ENCODE data around the gene RCSD1.

The RCSD1 gene

DNA sequence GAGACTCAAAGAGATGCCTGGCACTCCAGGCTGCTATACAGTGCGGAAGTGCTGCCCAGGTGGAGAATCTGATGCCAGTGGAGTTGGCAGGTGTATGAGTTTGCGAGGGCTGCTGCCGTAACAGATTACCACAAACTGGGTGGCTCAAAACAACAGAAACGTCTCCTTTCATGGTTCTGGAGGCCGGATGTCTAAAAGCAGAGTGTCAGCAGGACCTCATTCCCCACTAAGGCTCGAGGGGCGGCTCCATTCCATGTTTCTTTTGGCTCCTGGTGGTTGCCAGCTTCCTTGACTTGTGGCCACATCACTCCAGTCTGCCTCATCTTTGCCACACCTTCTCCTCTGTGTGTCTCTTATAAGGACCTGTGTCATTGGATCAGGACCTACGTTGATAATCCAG is 10.0 kb downstream of the RCSD1 start:
- Histone ChIP-seq H3K4me1 (ENCODE audit: control insufficient read depth, insufficient read depth, low read length, poor library complexity, severe bottlenecking) (peaks cover 82% of the 10 kb centered on the region), H3K27me3 (replicated peaks; ENCODE audit: control insufficient read depth, insufficient read depth, low read length, poor library complexity, severe bottlenecking) (no peaks in the 10 kb centered on the region), H3K4me3 (ENCODE audit: insufficient read depth, low read depth, low read length, poor library complexity, severe bottlenecking) (no peak overlapping the region), H3K27ac (ENCODE audit: insufficient read depth, low read length, poor library complexity, severe bottlenecking) (peak overlapping the region; percentile 14), H3K36me3 (ENCODE audit: control insufficient read depth, insufficient read depth, low read length) (peaks cover 22% of the 10 kb centered on the region), H3K9me3 (ENCODE audit: control insufficient read depth, low read length) (no peaks in the 10 kb centered on the region)
- no peak for DNase-seq

DNA sequence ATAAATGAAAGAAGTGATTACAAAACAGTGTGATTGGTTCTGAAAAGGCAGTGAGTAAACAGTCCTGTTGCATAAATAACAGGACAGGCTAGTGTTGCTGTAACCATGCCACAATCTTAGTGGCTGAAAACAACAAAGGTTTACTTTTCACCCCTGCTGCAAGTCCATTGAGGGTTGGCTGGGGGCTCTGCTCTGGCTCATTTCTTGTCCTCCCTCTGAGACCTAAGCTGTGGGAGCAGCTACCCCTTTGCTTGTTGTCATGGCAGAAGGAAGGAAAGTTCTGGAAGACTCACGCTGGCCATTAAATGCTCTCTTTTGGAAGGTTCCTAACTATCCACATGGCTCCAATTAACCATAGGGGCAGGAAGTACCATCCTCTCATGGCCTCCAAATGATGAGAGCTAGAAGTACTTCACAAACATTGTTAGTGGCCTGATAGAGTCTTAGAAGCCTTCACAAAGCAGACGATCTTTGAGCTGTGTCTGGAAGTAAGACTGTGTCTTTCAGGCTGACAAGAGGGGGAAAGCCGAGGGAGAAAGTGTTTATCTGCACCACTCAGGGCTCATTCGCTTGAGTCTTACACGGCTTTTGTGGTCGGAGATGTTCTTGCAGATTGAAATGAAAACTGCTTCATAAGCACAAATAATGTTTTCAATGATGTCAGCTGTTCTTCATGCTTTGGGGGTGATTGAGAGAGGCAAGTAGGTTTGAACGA is 11.9 kb downstream of the RCSD1 start:
- Histone ChIP-seq H3K27ac (ENCODE audit: insufficient read depth, low read length, poor library complexity, severe bottlenecking) (peak overlapping the region; percentile 16), H3K9me3 (ENCODE audit: control insufficient read depth, low read length) (no peaks in the 10 kb centered on the region), H3K27me3 (replicated peaks; ENCODE audit: control insufficient read depth, insufficient read depth, low read length, poor library complexity, severe bottlenecking) (no peaks in the 10 kb centered on the region), H3K36me3 (ENCODE audit: control insufficient read depth, insufficient read depth, low read length) (peaks cover 23% of the 10 kb centered on the region), H3K4me3 (ENCODE audit: insufficient read depth, low read depth, low read length, poor library complexity, severe bottlenecking) (no peak overlapping the region), H3K4me1 (ENCODE audit: control insufficient read depth, insufficient read depth, low read length, poor library complexity, severe bottlenecking) (peaks cover 75% of the 10 kb centered on the region)
- no peak for DNase-seq

DNA sequence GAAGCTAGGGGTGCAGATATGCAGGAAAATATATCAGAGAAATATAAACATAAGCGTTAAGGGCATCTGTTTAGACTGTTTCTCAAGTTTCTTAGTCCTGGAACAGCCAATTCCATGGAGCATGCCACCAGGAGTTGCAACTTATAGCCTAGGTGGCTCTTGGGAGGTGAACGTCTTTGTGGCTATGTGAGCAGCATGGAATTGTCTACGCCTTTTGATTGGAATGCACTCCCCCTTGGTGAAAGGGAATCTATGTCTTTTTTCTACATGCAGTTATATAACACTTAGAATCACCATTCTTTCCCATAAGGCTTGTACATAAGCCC is 12.4 kb downstream of the RCSD1 start:
- peaks cover 71% of the 10 kb centered on the region for H3K4me1 ChIP-seq (ENCODE audit: control insufficient read depth, insufficient read depth, low read length, poor library complexity, severe bottlenecking)
- peaks cover 23% of the 10 kb centered on the region for H3K36me3 ChIP-seq (ENCODE audit: control insufficient read depth, insufficient read depth, low read length)
- H3K9me3 ChIP-seq (ENCODE audit: control insufficient read depth, low read length): no peaks in the 10 kb centered on the region
- H3K4me3 ChIP-seq (ENCODE audit: insufficient read depth, low read depth, low read length, poor library complexity, severe bottlenecking): no peak overlapping the region
- H3K27me3 ChIP-seq (replicated peaks; ENCODE audit: control insufficient read depth, insufficient read depth, low read length, poor library complexity, severe bottlenecking): no peaks in the 10 kb centered on the region
- no peak for DNase-seq
- H3K27ac ChIP-seq (ENCODE audit: insufficient read depth, low read length, poor library complexity, severe bottlenecking): peak overlapping the region; percentile 16

DNA sequence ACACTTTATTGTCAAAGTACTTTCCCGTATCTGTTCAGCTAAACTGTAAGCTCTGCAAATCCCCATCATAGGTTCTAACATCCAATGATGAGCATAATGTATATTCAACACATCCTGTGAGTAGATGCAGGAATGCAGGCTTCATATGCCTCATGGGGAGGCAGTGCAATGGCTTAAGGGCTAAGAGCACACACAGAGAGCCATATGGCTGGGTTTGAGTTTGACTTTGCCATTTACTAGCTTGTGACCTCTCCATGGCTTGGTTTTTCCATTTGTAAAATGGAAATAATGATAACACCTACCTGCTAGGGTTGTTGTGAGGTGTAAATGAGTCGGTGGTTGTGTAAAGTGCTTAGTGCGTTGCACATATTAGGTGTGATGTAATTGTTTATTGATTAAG is 13.4 kb downstream of the RCSD1 start:
- Histone ChIP-seq H3K27me3 (replicated peaks; ENCODE audit: control insufficient read depth, insufficient read depth, low read length, poor library complexity, severe bottlenecking) (no peaks in the 10 kb centered on the region), H3K36me3 (ENCODE audit: control insufficient read depth, insufficient read depth, low read length) (peaks cover 20% of the 10 kb centered on the region), H3K9me3 (ENCODE audit: control insufficient read depth, low read length) (no peaks in the 10 kb centered on the region), H3K4me1 (ENCODE audit: control insufficient read depth, insufficient read depth, low read length, poor library complexity, severe bottlenecking) (peaks cover 66% of the 10 kb centered on the region), H3K27ac (ENCODE audit: insufficient read depth, low read length, poor library complexity, severe bottlenecking) (no peak overlapping the region), H3K4me3 (ENCODE audit: insufficient read depth, low read depth, low read length, poor library complexity, severe bottlenecking) (no peak overlapping the region)
- no peak for DNase-seq

DNA sequence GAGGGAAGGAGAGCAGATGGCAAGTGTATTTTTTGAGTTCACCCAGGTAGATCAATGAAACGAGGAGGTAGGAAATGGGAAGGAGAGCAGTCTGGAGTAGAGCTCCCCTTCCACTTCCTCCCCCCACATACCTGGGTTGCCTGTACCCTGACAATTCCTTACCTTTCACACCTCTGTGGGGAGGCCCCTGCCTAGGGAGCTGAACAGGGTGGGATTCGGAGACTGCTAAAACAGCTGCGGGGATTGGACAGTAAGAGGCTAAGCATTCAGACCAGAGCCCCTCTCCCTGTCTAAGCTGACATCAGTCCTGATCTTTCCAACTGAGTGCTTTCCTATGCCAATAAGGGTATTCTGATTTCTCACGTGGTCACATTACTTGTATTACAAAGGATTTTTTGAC is 14.5 kb downstream of the RCSD1 start:
- H3K4me3 ChIP-seq (ENCODE audit: insufficient read depth, low read depth, low read length, poor library complexity, severe bottlenecking): no peak overlapping the region
- no peaks in the 10 kb centered on the region for H3K27me3 ChIP-seq (replicated peaks; ENCODE audit: control insufficient read depth, insufficient read depth, low read length, poor library complexity, severe bottlenecking)
- DNase-seq: no peak
- no peaks in the 10 kb centered on the region for H3K9me3 ChIP-seq (ENCODE audit: control insufficient read depth, low read length)
- H3K36me3 ChIP-seq (ENCODE audit: control insufficient read depth, insufficient read depth, low read length): peaks cover 16% of the 10 kb centered on the region
- peaks cover 76% of the 10 kb centered on the region for H3K4me1 ChIP-seq (ENCODE audit: control insufficient read depth, insufficient read depth, low read length, poor library complexity, severe bottlenecking)
- no peak overlapping the region for H3K27ac ChIP-seq (ENCODE audit: insufficient read depth, low read length, poor library complexity, severe bottlenecking)

DNA sequence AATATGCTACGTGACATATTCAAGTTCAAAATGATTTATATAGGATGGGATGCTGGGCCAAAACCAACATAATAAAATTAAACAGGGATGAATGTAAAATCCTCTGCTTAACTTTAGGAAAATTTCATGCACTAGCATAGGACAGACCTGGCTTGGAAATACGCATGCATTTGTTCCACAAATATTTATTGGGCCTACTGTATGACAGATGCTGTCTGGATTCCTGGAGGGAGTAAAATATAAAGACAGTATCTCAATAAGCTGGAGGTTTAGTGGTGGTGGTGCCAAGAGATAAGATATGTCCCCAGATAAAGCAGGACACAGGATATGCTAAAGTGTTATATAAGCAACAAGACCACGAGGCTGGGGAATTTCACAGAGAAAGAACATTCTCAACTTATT is 15.1 kb downstream of the RCSD1 start:
- peak overlapping the region; percentile 22 for H3K27ac ChIP-seq (ENCODE audit: insufficient read depth, low read length, poor library complexity, severe bottlenecking)
- no peak overlapping the region for H3K4me3 ChIP-seq (ENCODE audit: insufficient read depth, low read depth, low read length, poor library complexity, severe bottlenecking)
- DNase-seq: no peak
- no peaks in the 10 kb centered on the region for H3K27me3 ChIP-seq (replicated peaks; ENCODE audit: control insufficient read depth, insufficient read depth, low read length, poor library complexity, severe bottlenecking)
- peaks cover 10% of the 10 kb centered on the region for H3K36me3 ChIP-seq (ENCODE audit: control insufficient read depth, insufficient read depth, low read length)
- no peaks in the 10 kb centered on the region for H3K9me3 ChIP-seq (ENCODE audit: control insufficient read depth, low read length)
- H3K4me1 ChIP-seq (ENCODE audit: control insufficient read depth, insufficient read depth, low read length, poor library complexity, severe bottlenecking): peaks cover 76% of the 10 kb centered on the region

DNA sequence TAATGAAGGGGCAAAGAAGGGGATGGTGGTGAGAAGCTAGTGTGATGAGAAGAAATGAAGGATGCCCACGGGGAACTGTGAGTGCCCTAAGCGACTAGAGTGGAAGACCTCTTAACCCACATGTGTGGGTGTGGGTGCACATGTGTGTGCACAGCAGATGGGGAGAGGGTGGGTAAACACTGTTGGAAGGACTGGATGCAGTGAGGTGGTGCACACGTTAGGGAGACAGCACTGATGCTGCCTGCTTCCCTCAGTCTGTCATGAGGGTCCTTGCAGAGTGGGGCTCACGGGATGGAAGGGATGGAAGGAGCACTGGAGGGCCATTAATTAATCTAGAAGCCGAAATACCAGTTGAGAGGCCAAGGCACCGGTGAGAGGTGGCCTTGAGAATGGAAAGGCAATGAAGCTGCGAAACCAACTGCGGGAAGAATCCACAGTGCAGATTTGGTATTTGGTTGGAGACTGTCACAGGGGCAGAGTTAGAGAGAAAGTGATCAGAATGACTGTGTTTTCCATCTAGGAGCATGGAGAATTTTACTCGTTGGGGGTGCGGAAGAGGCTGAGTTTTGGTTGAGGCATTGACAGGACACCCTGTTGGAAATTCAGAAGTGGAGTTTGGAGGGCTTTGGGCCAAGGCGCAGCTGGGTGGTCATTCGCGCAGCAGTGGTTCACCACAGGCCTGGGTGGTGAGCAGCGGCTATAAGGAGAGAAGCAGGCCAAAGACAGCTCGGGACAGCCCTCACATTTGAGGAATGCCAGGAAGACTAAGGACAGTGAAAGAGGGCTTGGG is 15.8 kb downstream of the RCSD1 start:
- Histone ChIP-seq H3K27me3 (replicated peaks; ENCODE audit: control insufficient read depth, insufficient read depth, low read length, poor library complexity, severe bottlenecking) (no peaks in the 10 kb centered on the region), H3K4me1 (ENCODE audit: control insufficient read depth, insufficient read depth, low read length, poor library complexity, severe bottlenecking) (peaks cover 78% of the 10 kb centered on the region), H3K9me3 (ENCODE audit: control insufficient read depth, low read length) (no peaks in the 10 kb centered on the region), H3K27ac (ENCODE audit: insufficient read depth, low read length, poor library complexity, severe bottlenecking) (peak overlapping the region; percentile 7), H3K36me3 (ENCODE audit: control insufficient read depth, insufficient read depth, low read length) (peaks cover 9% of the 10 kb centered on the region), H3K4me3 (ENCODE audit: insufficient read depth, low read depth, low read length, poor library complexity, severe bottlenecking) (no peak overlapping the region)
- no peak for DNase-seq

DNA sequence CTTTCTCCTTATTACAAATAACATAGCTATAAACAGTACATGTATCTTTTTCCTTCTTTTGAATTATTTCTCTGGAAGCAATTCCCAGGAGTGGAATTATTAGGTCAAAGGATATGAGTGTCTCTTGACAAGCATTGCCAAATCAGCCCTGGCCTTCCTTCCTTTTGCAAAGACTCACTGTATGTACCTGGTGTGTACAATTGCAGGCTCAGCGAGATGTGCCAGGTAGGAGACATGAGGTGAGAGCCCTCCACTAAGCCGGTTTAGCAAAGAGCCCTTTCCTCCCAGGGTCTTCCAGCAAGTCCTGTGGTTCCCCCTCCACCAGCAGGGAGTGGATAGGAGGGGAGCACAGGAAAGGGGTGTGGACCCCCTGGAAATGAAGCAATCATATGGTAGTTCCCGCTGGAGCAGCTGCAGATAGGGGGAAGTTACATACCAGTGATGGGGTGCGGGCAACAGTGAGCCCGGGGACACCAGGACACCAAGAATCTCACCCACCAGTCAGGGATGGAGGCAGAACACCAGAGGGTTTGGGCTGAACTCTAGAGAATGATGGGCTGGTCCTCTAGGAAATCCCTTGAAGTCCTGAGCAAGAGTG is 18.3 kb downstream of the RCSD1 start:
- Histone ChIP-seq H3K4me1 (ENCODE audit: control insufficient read depth, insufficient read depth, low read length, poor library complexity, severe bottlenecking) (peaks cover 69% of the 10 kb centered on the region), H3K27me3 (replicated peaks; ENCODE audit: control insufficient read depth, insufficient read depth, low read length, poor library complexity, severe bottlenecking) (no peaks in the 10 kb centered on the region), H3K27ac (ENCODE audit: insufficient read depth, low read length, poor library complexity, severe bottlenecking) (no peak overlapping the region), H3K36me3 (ENCODE audit: control insufficient read depth, insufficient read depth, low read length) (peaks cover 13% of the 10 kb centered on the region), H3K9me3 (ENCODE audit: control insufficient read depth, low read length) (no peaks in the 10 kb centered on the region), H3K4me3 (ENCODE audit: insufficient read depth, low read depth, low read length, poor library complexity, severe bottlenecking) (no peak overlapping the region)
- no peak for DNase-seq

DNA sequence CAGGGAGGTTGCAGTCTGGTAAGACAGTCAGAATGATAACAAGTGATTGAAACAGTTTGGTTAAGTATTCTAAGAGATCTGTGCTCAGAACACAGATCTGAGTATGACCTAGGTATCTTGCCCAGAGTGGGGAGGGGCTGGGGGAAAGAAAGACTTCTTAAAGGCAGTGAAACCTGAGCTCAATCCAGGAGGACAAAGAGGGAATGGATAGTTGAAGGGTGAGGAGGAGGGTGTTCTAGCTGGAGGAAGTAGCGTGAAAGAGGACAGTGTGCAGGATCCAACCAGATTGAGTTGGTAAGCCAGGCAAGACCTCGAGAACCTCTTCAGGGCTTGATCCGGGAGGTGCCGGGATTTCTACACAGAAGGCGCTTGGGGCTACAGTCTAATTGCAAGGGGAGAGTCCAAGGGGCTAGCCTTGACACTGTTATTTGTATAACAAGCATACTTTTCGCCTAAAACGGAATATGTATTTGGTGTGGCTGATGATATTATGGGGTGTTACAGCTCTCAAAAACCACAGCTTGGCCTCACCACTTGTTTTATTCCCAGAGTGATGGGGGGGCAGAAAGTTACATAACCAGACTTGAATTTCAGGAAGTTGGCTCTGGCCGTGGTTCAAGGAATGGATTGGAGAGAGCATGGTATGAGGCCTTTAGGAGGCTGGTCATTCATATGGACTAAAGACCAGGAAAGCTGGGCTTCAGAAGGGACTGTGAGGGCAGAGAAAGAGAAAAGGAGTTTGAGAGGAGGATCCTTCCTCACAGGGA is 19.1 kb downstream of the RCSD1 start:
- peaks cover 69% of the 10 kb centered on the region for H3K4me1 ChIP-seq (ENCODE audit: control insufficient read depth, insufficient read depth, low read length, poor library complexity, severe bottlenecking)
- peak overlapping the region; percentile 27 for H3K27ac ChIP-seq (ENCODE audit: insufficient read depth, low read length, poor library complexity, severe bottlenecking)
- no peaks in the 10 kb centered on the region for H3K9me3 ChIP-seq (ENCODE audit: control insufficient read depth, low read length)
- peaks cover 13% of the 10 kb centered on the region for H3K36me3 ChIP-seq (ENCODE audit: control insufficient read depth, insufficient read depth, low read length)
- no peak overlapping the region for H3K4me3 ChIP-seq (ENCODE audit: insufficient read depth, low read depth, low read length, poor library complexity, severe bottlenecking)
- no peak for DNase-seq
- no peaks in the 10 kb centered on the region for H3K27me3 ChIP-seq (replicated peaks; ENCODE audit: control insufficient read depth, insufficient read depth, low read length, poor library complexity, severe bottlenecking)
